B cell (primary cell): ENCODE results near the gene RHOT2. TPM values are rescaled to one million over a fixed set of nuclear protein-coding genes. Genes with fewer than 3 reads are reported as not detected.

Source experiments
- ATAC-seq: fragments of 200-7000 bp; cut with Tn5 transposase; one replicate; pipeline ENCODE4 v1.10.0; 2021; ENCODE audit warnings: low read depth, mild to moderate bottlenecking, moderate number of reproducible peaks, moderate library complexity
- CTCF ChIA-PET: fragments of 350-600 bp; sonication (Branson Sonifier 250); formaldehyde crosslinking; loops from one replicate; lab custom pipeline; 2021; ENCODE audit warnings: antibody characterized with exemption, inconsistent platforms; lab: Charles Lee
- POLR2A ChIA-PET: fragments of 350-600 bp; sonication (Branson Sonifier 250); formaldehyde crosslinking; loops from one replicate; lab custom pipeline; 2021; ENCODE audit warnings: antibody characterized with exemption; lab: Charles Lee
- DNase-seq: peaks from one replicate; pipeline ENCODE4 v3.0.0; 2013
- H2AFZ ChIP-seq: 2 replicates; pipeline ENCODE4 v1.6.1; 2012; ENCODE audit warnings: mild to moderate bottlenecking, low read depth, low read length; ENCODE audit not compliant: insufficient read depth, poor library complexity, severe bottlenecking
- H3K27ac ChIP-seq, 2 donors: 1 replicate in 1 of 2; 2 replicates in 1 of 2; pipeline ENCODE4 v1.5.1; 2012 to 2013; ENCODE audit warnings: low read length in 2 of 2, mild to moderate bottlenecking in 2 of 2, moderate library complexity in 1 of 2
- H3K27me3 ChIP-seq, 4 experiments: fragments of 200-600 bp in 1 of 4; sonication (generic) in 1 of 4; replicated peaks in 1 of 4; 1 replicate in 2 of 4; 2 replicates in 2 of 4; pipeline versions ENCODE4 v1.6.1 to v1.7.0; 2013 to 2016; ENCODE audit warnings: low read length in 3 of 4, mild to moderate bottlenecking in 2 of 4, mixed read lengths in 1 of 4, moderate library complexity in 1 of 4; ENCODE audit not compliant: insufficient read depth in 4 of 4, control insufficient read depth in 3 of 4; ENCODE audit errors: control extremely low read depth in 1 of 4
- H3K36me3 ChIP-seq, 2 experiments: replicated peaks in 1 of 2; 1 replicate in 1 of 2; 2 replicates in 1 of 2; pipeline versions ENCODE4 v1.6.1 to v1.7.1; 2013; ENCODE audit warnings: low read length in 1 of 2; ENCODE audit not compliant: insufficient read depth in 2 of 2, control insufficient read depth in 1 of 2; ENCODE audit errors: control extremely low read depth in 1 of 2, extremely low read depth in 1 of 2
- H3K4me1 ChIP-seq, 2 donors: fragments of 200-600 bp in 1 of 2; sonication (generic) in 1 of 2; 1 replicate in 1 of 2; 2 replicates in 1 of 2; pipeline versions ENCODE4 v1.5.1 to v1.6.1; 2013 to 2017; ENCODE audit warnings: low read length in 2 of 2; ENCODE audit not compliant: control insufficient read depth in 2 of 2, insufficient read depth in 2 of 2
- H3K4me2 ChIP-seq: replicated peaks from 2 replicates; pipeline ENCODE3; 2012; ENCODE audit warnings: mild to moderate bottlenecking, low read depth, low read length; ENCODE audit not compliant: poor library complexity, severe bottlenecking
- H3K4me3 ChIP-seq, 5 experiments: fragments of 200-600 bp in 1 of 5; sonication (generic) in 1 of 5; 1 replicate in 3 of 5; 2 replicates in 2 of 5; pipeline versions ENCODE4 v1.5.1 to v1.7.0; 2011 to 2016; ENCODE audit warnings: low read length in 4 of 5, mild to moderate bottlenecking in 4 of 5, low read depth in 2 of 5, control low read depth in 1 of 5, moderate library complexity in 1 of 5; ENCODE audit not compliant: insufficient read depth in 1 of 5; ENCODE audit errors: control extremely low read depth in 1 of 5, extremely low read depth in 1 of 5
- H3K79me2 ChIP-seq: fragments of 200-600 bp; sonication (generic); one replicate; pipeline ENCODE4 v1.6.0; 2016; ENCODE audit warnings: low read length; ENCODE audit not compliant: control insufficient read depth, insufficient read depth
- H3K9ac ChIP-seq: fragments of 200-600 bp; sonication (generic); 2 replicates; pipeline ENCODE4 v1.6.1; 2017; ENCODE audit warnings: mild to moderate bottlenecking, low read length, moderate library complexity
- H3K9me3 ChIP-seq, 3 donors: one replicate each; pipeline versions ENCODE4 v1.6.1 to v1.7.1; 2013; ENCODE audit warnings: low read length in 2 of 3; ENCODE audit not compliant: control insufficient read depth in 2 of 3, insufficient read depth in 1 of 3; ENCODE audit errors: control extremely low read depth in 1 of 3
- H4K20me1 ChIP-seq: 2 replicates; pipeline ENCODE4 v1.6.0; 2012; ENCODE audit warnings: mild to moderate bottlenecking, low read length; ENCODE audit not compliant: insufficient read depth, control insufficient read depth, poor library complexity, severe bottlenecking
- H3K27ac Mint-ChIP-seq: one replicate; pipeline ENCODE4 v1.8.0; 2021; ENCODE audit warnings: mixed read lengths
- H3K27me3 Mint-ChIP-seq: one replicate; pipeline ENCODE4 v1.8.0; 2021; ENCODE audit warnings: mixed read lengths
- H3K4me1 Mint-ChIP-seq: one replicate; pipeline ENCODE4 v1.8.0; 2021; ENCODE audit warnings: mixed read lengths
- H3K4me3 Mint-ChIP-seq: one replicate; pipeline ENCODE4 v1.8.0; 2021; ENCODE audit warnings: mixed read lengths
- H3K9me3 Mint-ChIP-seq: one replicate; pipeline ENCODE4 v1.8.0; 2022; ENCODE audit warnings: mixed read lengths; ENCODE audit not compliant: insufficient read depth
- EZH2 ChIP-seq: IDR thresholded peaks from 2 replicates; pipeline ENCODE4 v1.6.1; 2012; ENCODE audit warnings: borderline replicate concordance, low read depth, mild to moderate bottlenecking, moderate library complexity, low read length; ENCODE audit not compliant: insufficient read depth, poor library complexity, severe bottlenecking
- WGBS: methylation state at CpG from one replicate; pipeline ENCODE4 v1.1.5; 2013; ENCODE audit warnings: missing lambda C conversion rate; ENCODE audit not compliant: insufficient coverage; 5-methylcytosine and 5-hydroxymethylcytosine counted together
- intact Hi-C: fragments of 100-400 bp; cut with micrococcal nuclease; formaldehyde crosslinking; loops from one replicate; pipeline ENCODE4 v1.10.0; 2022
- polyA plus RNA-seq: library from polyadenylated mRNA; depleted of rRNA; stranded (reverse); fragments of >200 nt; gene quantifications from 2 replicates; pipeline ENCODE4 v1.2.3, GENCODE V29; 2012
- total RNA-seq, 2 donors: library from RNA; stranded (reverse); fragments of 120-200 nt in 1 of 2; gene quantifications; 1 replicate in 1 of 2; 2 replicates in 1 of 2; pipeline versions ENCODE4 v1.2.3 to v1.2.4, GENCODE V29; 2013 to 2022
- TF ChIP-seq, protein P1 (sequence below): fragments of 200-600 bp; IDR thresholded peaks from one replicate; pipeline ENCODE4 v1.8.0; 2022; ENCODE audit warnings: antibody characterized with exemption, mild to moderate bottlenecking

The RHOT2 gene
- total and polyA plus RNA-seq, 2 donors (not counting 1 experiment from before 2014, with no cell fraction given), result 207 to 461 TPM

DNA sequence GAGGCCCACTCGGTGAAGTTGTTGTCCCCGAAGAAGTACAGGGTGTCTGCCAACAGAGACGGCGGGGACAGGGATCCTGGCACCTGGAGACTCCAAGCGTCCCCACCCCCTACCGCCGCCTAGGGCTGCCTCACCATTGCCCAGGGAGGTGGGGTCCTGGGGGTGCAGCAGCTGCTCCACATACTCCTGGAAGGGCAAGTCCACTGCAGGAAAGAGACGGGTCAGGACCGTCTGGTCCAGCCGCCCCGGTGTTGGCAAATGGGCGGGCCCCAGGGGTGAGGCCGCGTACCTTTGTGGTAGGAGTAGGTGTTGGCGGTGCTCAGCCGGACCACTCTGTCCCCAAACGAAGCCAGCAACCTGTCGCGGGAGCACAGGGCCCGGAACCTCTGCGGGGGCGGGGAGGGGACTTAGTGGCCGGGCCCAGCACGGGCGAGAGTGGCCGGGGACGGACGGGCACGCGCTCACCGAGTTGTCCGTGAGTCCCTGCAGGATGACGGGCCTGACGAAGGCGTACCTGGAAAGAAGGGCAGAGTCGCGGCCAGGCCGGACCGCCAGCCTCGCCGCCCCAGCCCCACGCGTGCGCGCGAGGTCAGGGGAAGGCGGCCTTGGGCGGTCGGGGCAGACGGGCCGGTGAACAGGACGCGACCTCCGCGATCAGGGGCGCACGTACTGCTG, 15.6 kb downstream of the RHOT2 start:
- ChIA-PET CTCF (interaction anchor here (0.8 to 0.9 kb wide), 2 partner anchors 20 to 37 kb away, joined by 3 read pairs; partner anchors contain the start of gene ANTKMT), POLR2A (interaction anchor here (0.6 to 1.4 kb wide), 3 partner anchors 16 to 37 kb away, joined by 3 to 4 read pairs (median 3); partner anchors contain the start of genes ANTKMT and RHOT2)
- peak overlapping the region; percentile 97 for H3K4me2 ChIP-seq
- Mint-ChIP-seq H3K4me1 (peaks cover 32% of the 10 kb centered on the region), H3K4me3 (peak overlapping the region; percentile 80), H3K27ac (peak overlapping the region; percentile 46), H3K9me3 (no peaks in the 10 kb centered on the region), H3K27me3 (no peaks in the 10 kb centered on the region)
- WGBS, result 26% methylated on average over 56 of the region's 57 CpGs
- TF ChIP-seq, protein P1, sequence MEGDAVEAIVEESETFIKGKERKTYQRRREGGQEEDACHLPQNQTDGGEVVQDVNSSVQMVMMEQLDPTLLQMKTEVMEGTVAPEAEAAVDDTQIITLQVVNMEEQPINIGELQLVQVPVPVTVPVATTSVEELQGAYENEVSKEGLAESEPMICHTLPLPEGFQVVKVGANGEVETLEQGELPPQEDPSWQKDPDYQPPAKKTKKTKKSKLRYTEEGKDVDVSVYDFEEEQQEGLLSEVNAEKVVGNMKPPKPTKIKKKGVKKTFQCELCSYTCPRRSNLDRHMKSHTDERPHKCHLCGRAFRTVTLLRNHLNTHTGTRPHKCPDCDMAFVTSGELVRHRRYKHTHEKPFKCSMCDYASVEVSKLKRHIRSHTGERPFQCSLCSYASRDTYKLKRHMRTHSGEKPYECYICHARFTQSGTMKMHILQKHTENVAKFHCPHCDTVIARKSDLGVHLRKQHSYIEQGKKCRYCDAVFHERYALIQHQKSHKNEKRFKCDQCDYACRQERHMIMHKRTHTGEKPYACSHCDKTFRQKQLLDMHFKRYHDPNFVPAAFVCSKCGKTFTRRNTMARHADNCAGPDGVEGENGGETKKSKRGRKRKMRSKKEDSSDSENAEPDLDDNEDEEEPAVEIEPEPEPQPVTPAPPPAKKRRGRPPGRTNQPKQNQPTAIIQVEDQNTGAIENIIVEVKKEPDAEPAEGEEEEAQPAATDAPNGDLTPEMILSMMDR, result no peak
- no peak for TF ChIP-seq EZH2
- peak overlapping the region in 4 of 5 experiments; percentile 29 to 72 (median 63) for H3K4me3 ChIP-seq
- peaks cover 31% of the 10 kb centered on the region for H4K20me1 ChIP-seq
- H3K4me1 ChIP-seq, result peaks cover 28 to 49% of the 10 kb centered on the region in 2 donors
- peak overlapping the region in 1 of 2 donors; percentile 89 for H3K27ac ChIP-seq
- H3K79me2 ChIP-seq, result peaks cover 37% of the 10 kb centered on the region
- no peak for DNase-seq
- intact Hi-C loops, result loop anchor here (1.0 to 5.0 kb wide), 6 partner anchors 15 to 57 kb away; partner anchors contain the start of genes ANTKMT, CIAO3, MCRIP2 and RHOT2
- peak overlapping the region; percentile 73 for H2AFZ ChIP-seq
- H3K36me3 ChIP-seq, result peaks cover 0 to 27% of the 10 kb centered on the region in 2 experiments
- no peaks in the 10 kb centered on the region for H3K27me3 ChIP-seq
- no peak for ATAC-seq
- H3K9ac ChIP-seq, result peak overlapping the region; percentile 73
- no peaks in the 10 kb centered on the region for H3K9me3 ChIP-seq
